ENCODE data around the gene FANCL.
"Not testable (repeated sequence)": the region's sequence is repeated elsewhere in the genome, so short reads cannot be mapped to it uniquely, and the experiment has no call there.

The FANCL gene

DNA sequence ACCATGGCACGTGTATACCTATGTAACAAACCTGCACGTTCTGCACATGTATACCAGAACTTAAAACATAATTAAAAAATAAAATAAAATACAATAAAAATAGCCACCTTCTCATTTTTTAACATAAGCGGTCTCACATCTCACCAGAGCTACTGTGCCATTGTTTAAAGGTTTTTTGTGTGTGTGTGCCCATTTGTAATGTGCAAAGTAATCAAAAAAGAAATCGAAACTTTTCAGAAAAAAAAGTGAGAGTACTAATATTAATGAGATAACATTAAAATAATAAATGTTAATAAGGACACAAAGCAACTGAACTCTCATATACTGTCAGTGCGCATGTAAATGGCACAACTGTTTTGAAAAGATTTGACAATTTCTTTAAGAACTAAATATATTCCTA lies 60.5 kb downstream of the FANCL start:
- TF ChIP-seq POU2F2 (IDR thresholded peaks at IDR 0.05; ENCODE audit: low read depth, low read length) = no peak
- no peak for TF ChIP-seq POLR2AphosphoS5 (IDR thresholded peaks at IDR 0.05; ENCODE audit: low read depth, low read length)
- no peak for TF ChIP-seq SPI1 (IDR thresholded peaks at IDR 0.05; ENCODE audit: low read depth, low read length)
- TF ChIP-seq PAX5 (IDR thresholded peaks at IDR 0.05; ENCODE audit: insufficient read depth, low read length, severe bottlenecking) = no peak
- no peak for TF ChIP-seq POLR2A (IDR thresholded peaks at IDR 0.05; ENCODE audit: low read depth, low read length)
- no peak for TF ChIP-seq TAF1 (IDR thresholded peaks at IDR 0.05; ENCODE audit: low read depth, low read length)
- no peak for DNase-seq (ENCODE audit: insufficient read length, low spot score)
- no peak for FAIRE-seq

GRCh38 chr2:58180175-58180574 lies 61.0 kb downstream of the FANCL start:
- not testable (repeated sequence) for FAIRE-seq; DNase-seq (ENCODE audit: insufficient read length, low spot score)

- FAIRE-seq; DNase-seq (ENCODE audit: insufficient read length, low spot score): not testable (repeated sequence)
Observed at GRCh38 chr2:58177187-58177586, 63.9 kb downstream of the FANCL start.

DNA sequence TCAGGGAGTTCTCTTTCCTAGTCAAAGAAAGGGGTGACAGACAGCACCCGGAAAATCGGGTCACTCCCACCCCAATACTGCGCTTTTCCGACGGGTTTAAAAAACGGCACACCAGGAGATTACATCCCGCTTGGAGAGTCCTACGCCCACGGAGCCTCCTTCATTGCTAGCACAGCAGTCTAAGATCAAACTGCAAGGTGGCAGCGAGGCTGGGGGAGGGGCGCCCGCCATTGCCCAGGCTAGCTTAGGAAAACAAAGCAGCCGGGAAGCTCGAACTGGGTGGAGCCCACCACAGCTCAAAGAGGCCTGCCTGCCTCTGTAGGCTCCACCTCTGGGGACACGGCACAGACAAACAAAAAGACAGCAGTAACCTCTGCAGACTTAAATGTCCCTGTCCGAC lies 69.3 kb downstream of the FANCL start:
- DNase-seq (ENCODE audit: insufficient read length, low spot score) = not testable (repeated sequence)

GRCh38 chr2:58170334-58170933 lies 70.7 kb downstream of the FANCL start:
- FAIRE-seq; DNase-seq (ENCODE audit: insufficient read length, low spot score): not testable (repeated sequence)

More for the DNA sequence above, 69.3 kb downstream of the FANCL start:
- FAIRE-seq = not testable (repeated sequence)

DNA sequence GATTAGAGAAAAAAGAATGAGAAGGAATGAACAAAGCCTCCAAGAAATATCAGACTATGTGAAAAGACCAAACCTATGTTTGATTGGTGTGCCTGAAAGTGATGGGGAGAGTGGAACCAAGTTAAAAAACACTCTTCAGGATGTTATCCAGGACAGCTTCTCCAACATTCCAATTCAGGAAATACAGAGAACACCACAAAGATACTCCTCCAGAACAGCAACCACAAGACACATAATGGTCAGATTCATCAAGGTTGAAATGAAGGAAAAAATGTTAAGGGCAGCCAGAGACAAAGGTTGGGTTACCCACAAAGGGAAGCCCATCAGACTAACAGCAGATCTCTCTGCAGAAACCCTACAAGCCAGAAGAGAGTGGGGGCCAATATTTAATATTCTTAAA lies 71.3 kb downstream of the FANCL start:
- DNase-seq (ENCODE audit: insufficient read length, low spot score); FAIRE-seq: not testable (repeated sequence)

DNA sequence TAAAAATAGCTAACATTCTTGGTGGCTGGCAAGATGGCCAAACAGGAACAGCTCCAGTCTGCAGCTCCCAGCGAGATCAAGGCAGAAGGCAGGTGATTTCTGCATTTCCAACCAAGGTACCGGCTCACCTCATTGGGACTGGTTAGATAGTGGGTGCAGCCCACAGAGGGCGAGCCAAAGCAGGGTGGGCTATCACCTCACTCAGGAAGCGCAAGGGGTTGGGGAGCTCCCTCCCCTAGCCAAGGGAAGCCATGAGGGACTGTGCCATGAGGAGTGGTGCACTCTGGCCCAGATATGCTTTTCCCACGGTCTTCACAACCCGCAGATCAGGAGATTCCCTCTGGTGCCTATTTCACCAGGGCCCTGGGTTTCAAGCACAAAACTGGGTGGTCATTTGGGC lies 73.0 kb downstream of the FANCL start:
- not testable (repeated sequence) for FAIRE-seq; DNase-seq (ENCODE audit: insufficient read length, low spot score)

- TF ChIP-seq POU2F2 (IDR thresholded peaks at IDR 0.05; ENCODE audit: low read depth, low read length) (no peak), PAX5 (IDR thresholded peaks at IDR 0.05; ENCODE audit: insufficient read depth, low read length, severe bottlenecking) (no peak), SPI1 (IDR thresholded peaks at IDR 0.05; ENCODE audit: low read depth, low read length) (no peak), POLR2AphosphoS5 (IDR thresholded peaks at IDR 0.05; ENCODE audit: low read depth, low read length) (no peak), POLR2A (IDR thresholded peaks at IDR 0.05; ENCODE audit: low read depth, low read length) (no peak), TAF1 (IDR thresholded peaks at IDR 0.05; ENCODE audit: low read depth, low read length) (no peak)
- DNase-seq (ENCODE audit: insufficient read length, low spot score) (no peak), FAIRE-seq (no peak)
Observed at GRCh38 chr2:58163913-58164312, 77.2 kb downstream of the FANCL start.

DNA sequence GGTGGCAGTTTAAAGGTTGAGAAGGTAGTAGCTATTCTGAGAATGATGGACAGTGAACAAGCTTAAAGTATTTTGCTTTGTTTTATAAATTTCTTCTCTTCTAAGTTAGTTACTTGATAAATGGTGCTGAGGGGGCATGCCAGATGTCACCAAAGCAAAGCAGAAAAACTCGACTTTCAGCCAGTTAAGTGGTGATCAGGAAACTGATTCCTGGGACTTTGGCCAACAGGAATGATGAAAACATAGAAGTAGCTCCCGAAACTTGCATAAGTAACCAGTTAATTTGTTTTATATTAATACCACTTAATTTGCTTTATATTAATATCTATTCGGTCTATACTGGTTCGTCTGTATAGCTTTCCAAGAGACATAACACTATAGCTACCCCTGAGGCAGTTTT lies 82.6 kb downstream of the FANCL start:
- no peak for DNase-seq (ENCODE audit: insufficient read length, low spot score)
- FAIRE-seq = no peak
- no peak for TF ChIP-seq POLR2AphosphoS5 (IDR thresholded peaks at IDR 0.05; ENCODE audit: low read depth, low read length)
- TF ChIP-seq POLR2A (IDR thresholded peaks at IDR 0.05; ENCODE audit: low read depth, low read length) = no peak
- no peak for TF ChIP-seq POU2F2 (IDR thresholded peaks at IDR 0.05; ENCODE audit: low read depth, low read length)
- no peak for TF ChIP-seq SPI1 (IDR thresholded peaks at IDR 0.05; ENCODE audit: low read depth, low read length)
- no peak for TF ChIP-seq TAF1 (IDR thresholded peaks at IDR 0.05; ENCODE audit: low read depth, low read length)
- TF ChIP-seq PAX5 (IDR thresholded peaks at IDR 0.05; ENCODE audit: insufficient read depth, low read length, severe bottlenecking) = no peak

GRCh38 chr2:58157754-58158153 lies 83.4 kb downstream of the FANCL start:
- TF ChIP-seq SPI1 (IDR thresholded peaks at IDR 0.05; ENCODE audit: low read depth, low read length) (no peak), POLR2A (IDR thresholded peaks at IDR 0.05; ENCODE audit: low read depth, low read length) (no peak), POU2F2 (IDR thresholded peaks at IDR 0.05; ENCODE audit: low read depth, low read length) (no peak), POLR2AphosphoS5 (IDR thresholded peaks at IDR 0.05; ENCODE audit: low read depth, low read length) (no peak), TAF1 (IDR thresholded peaks at IDR 0.05; ENCODE audit: low read depth, low read length) (no peak)
- FAIRE-seq (no peak), DNase-seq (ENCODE audit: insufficient read length, low spot score) (no peak)

GRCh38 chr2:58156780-58157179 lies 84.3 kb downstream of the FANCL start:
- TF ChIP-seq POLR2A (IDR thresholded peaks at IDR 0.05; ENCODE audit: low read depth, low read length) (no peak), TAF1 (IDR thresholded peaks at IDR 0.05; ENCODE audit: low read depth, low read length) (no peak), PAX5 (IDR thresholded peaks at IDR 0.05; ENCODE audit: insufficient read depth, low read length, severe bottlenecking) (no peak), SPI1 (IDR thresholded peaks at IDR 0.05; ENCODE audit: low read depth, low read length) (no peak), POLR2AphosphoS5 (IDR thresholded peaks at IDR 0.05; ENCODE audit: low read depth, low read length) (no peak), POU2F2 (IDR thresholded peaks at IDR 0.05; ENCODE audit: low read depth, low read length) (no peak)
- DNase-seq (ENCODE audit: insufficient read length, low spot score) (no peak), FAIRE-seq (no peak)

DNA sequence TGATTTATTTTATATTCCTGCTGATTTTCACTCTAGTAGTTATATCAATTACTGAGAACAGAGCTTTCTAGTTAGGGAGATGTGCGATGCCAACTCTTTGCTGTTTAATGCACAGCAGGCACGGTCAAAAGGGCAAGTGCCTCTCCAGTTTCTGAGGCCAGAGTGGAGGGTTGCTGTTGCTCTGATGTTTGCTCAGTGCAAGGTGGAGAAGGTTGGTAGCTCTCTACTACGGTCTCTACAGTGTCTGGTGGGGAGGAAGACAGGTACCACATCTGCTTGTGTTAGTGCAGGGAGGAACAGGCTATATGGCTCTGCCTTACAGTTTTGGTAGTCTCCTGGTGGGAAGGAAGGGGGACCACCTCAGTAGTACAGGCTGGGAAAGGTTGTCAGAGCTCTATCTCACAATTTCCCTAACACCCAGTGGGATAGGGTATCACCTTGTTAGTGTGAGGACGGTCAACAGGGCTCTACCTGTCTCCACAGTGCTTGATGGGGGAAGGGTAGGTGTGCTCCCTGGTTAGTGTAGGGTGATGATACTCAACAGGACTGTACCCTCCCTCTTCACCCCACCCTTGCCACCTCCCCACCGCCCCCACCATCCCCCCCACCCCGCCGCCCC lies 85.9 kb downstream of the FANCL start:
- DNase-seq (ENCODE audit: insufficient read length, low spot score) (no peak), FAIRE-seq (no peak)
- TF ChIP-seq TAF1 (IDR thresholded peaks at IDR 0.05; ENCODE audit: low read depth, low read length) = no peak
- no peak for TF ChIP-seq SPI1 (IDR thresholded peaks at IDR 0.05; ENCODE audit: low read depth, low read length)
- no peak for TF ChIP-seq POU2F2 (IDR thresholded peaks at IDR 0.05; ENCODE audit: low read depth, low read length)
- no peak for TF ChIP-seq POLR2A (IDR thresholded peaks at IDR 0.05; ENCODE audit: low read depth, low read length)

Data from GM12891 (cell line).